B cell (primary cell): ENCODE data around the gene C20orf202. TPM values are rescaled to one million over a fixed set of nuclear protein-coding genes. Genes with fewer than 3 reads are reported as not detected.

Experiments used
- ATAC-seq: fragments of 200-7000 bp; cut with Tn5 transposase; one replicate; pipeline ENCODE4 v1.10.0; 2021; ENCODE audit warnings: low read depth, mild to moderate bottlenecking, moderate number of reproducible peaks, moderate library complexity
- CTCF ChIA-PET: fragments of 350-600 bp; sonication (Branson Sonifier 250); formaldehyde crosslinking; loops from one replicate; lab custom pipeline; 2021; ENCODE audit warnings: antibody characterized with exemption, inconsistent platforms; lab: Charles Lee
- POLR2A ChIA-PET: fragments of 350-600 bp; sonication (Branson Sonifier 250); formaldehyde crosslinking; loops from one replicate; lab custom pipeline; 2021; ENCODE audit warnings: antibody characterized with exemption; lab: Charles Lee
- DNase-seq: peaks from one replicate; pipeline ENCODE4 v3.0.0; 2013
- H2AFZ ChIP-seq: 2 replicates; pipeline ENCODE4 v1.6.1; 2012; ENCODE audit warnings: mild to moderate bottlenecking, low read depth, low read length; ENCODE audit not compliant: insufficient read depth, poor library complexity, severe bottlenecking
- H3K27ac ChIP-seq, 2 donors: 1 replicate in 1 of 2; 2 replicates in 1 of 2; pipeline ENCODE4 v1.5.1; 2012 to 2013; ENCODE audit warnings: low read length in 2 of 2, mild to moderate bottlenecking in 2 of 2, moderate library complexity in 1 of 2
- H3K27me3 ChIP-seq, 4 experiments: fragments of 200-600 bp in 1 of 4; sonication (generic) in 1 of 4; replicated peaks in 1 of 4; 1 replicate in 2 of 4; 2 replicates in 2 of 4; pipeline versions ENCODE4 v1.6.1 to v1.7.0; 2013 to 2016; ENCODE audit warnings: low read length in 3 of 4, mild to moderate bottlenecking in 2 of 4, mixed read lengths in 1 of 4, moderate library complexity in 1 of 4; ENCODE audit not compliant: insufficient read depth in 4 of 4, control insufficient read depth in 3 of 4; ENCODE audit errors: control extremely low read depth in 1 of 4
- H3K36me3 ChIP-seq, 2 experiments: replicated peaks in 1 of 2; 1 replicate in 1 of 2; 2 replicates in 1 of 2; pipeline versions ENCODE4 v1.6.1 to v1.7.1; 2013; ENCODE audit warnings: low read length in 1 of 2; ENCODE audit not compliant: insufficient read depth in 2 of 2, control insufficient read depth in 1 of 2; ENCODE audit errors: control extremely low read depth in 1 of 2, extremely low read depth in 1 of 2
- H3K4me1 ChIP-seq, 2 donors: fragments of 200-600 bp in 1 of 2; sonication (generic) in 1 of 2; 1 replicate in 1 of 2; 2 replicates in 1 of 2; pipeline versions ENCODE4 v1.5.1 to v1.6.1; 2013 to 2017; ENCODE audit warnings: low read length in 2 of 2; ENCODE audit not compliant: control insufficient read depth in 2 of 2, insufficient read depth in 2 of 2
- H3K4me2 ChIP-seq: replicated peaks from 2 replicates; pipeline ENCODE3; 2012; ENCODE audit warnings: mild to moderate bottlenecking, low read depth, low read length; ENCODE audit not compliant: poor library complexity, severe bottlenecking
- H3K4me3 ChIP-seq, 5 experiments: fragments of 200-600 bp in 1 of 5; sonication (generic) in 1 of 5; 1 replicate in 3 of 5; 2 replicates in 2 of 5; pipeline versions ENCODE4 v1.5.1 to v1.7.0; 2011 to 2016; ENCODE audit warnings: low read length in 4 of 5, mild to moderate bottlenecking in 4 of 5, low read depth in 2 of 5, control low read depth in 1 of 5, moderate library complexity in 1 of 5; ENCODE audit not compliant: insufficient read depth in 1 of 5; ENCODE audit errors: control extremely low read depth in 1 of 5, extremely low read depth in 1 of 5
- H3K79me2 ChIP-seq: fragments of 200-600 bp; sonication (generic); one replicate; pipeline ENCODE4 v1.6.0; 2016; ENCODE audit warnings: low read length; ENCODE audit not compliant: control insufficient read depth, insufficient read depth
- H3K9ac ChIP-seq: fragments of 200-600 bp; sonication (generic); 2 replicates; pipeline ENCODE4 v1.6.1; 2017; ENCODE audit warnings: mild to moderate bottlenecking, low read length, moderate library complexity
- H3K9me3 ChIP-seq, 3 donors: one replicate each; pipeline versions ENCODE4 v1.6.1 to v1.7.1; 2013; ENCODE audit warnings: low read length in 2 of 3; ENCODE audit not compliant: control insufficient read depth in 2 of 3, insufficient read depth in 1 of 3; ENCODE audit errors: control extremely low read depth in 1 of 3
- H4K20me1 ChIP-seq: 2 replicates; pipeline ENCODE4 v1.6.0; 2012; ENCODE audit warnings: mild to moderate bottlenecking, low read length; ENCODE audit not compliant: insufficient read depth, control insufficient read depth, poor library complexity, severe bottlenecking
- H3K27ac Mint-ChIP-seq: one replicate; pipeline ENCODE4 v1.8.0; 2021; ENCODE audit warnings: mixed read lengths
- H3K27me3 Mint-ChIP-seq: one replicate; pipeline ENCODE4 v1.8.0; 2021; ENCODE audit warnings: mixed read lengths
- H3K4me1 Mint-ChIP-seq: one replicate; pipeline ENCODE4 v1.8.0; 2021; ENCODE audit warnings: mixed read lengths
- H3K4me3 Mint-ChIP-seq: one replicate; pipeline ENCODE4 v1.8.0; 2021; ENCODE audit warnings: mixed read lengths
- H3K9me3 Mint-ChIP-seq: one replicate; pipeline ENCODE4 v1.8.0; 2022; ENCODE audit warnings: mixed read lengths; ENCODE audit not compliant: insufficient read depth
- CTCF ChIP-seq: fragments of 200-600 bp; IDR thresholded peaks from one replicate; pipeline ENCODE4 v1.8.0; 2022; ENCODE audit warnings: antibody characterized with exemption, mild to moderate bottlenecking
- EZH2 ChIP-seq: IDR thresholded peaks from 2 replicates; pipeline ENCODE4 v1.6.1; 2012; ENCODE audit warnings: borderline replicate concordance, low read depth, mild to moderate bottlenecking, moderate library complexity, low read length; ENCODE audit not compliant: insufficient read depth, poor library complexity, severe bottlenecking
- WGBS: methylation state at CpG from one replicate; pipeline ENCODE4 v1.1.5; 2013; ENCODE audit warnings: missing lambda C conversion rate; ENCODE audit not compliant: insufficient coverage; 5-methylcytosine and 5-hydroxymethylcytosine counted together
- intact Hi-C: fragments of 100-400 bp; cut with micrococcal nuclease; formaldehyde crosslinking; loops from one replicate; pipeline ENCODE4 v1.10.0; 2022
- polyA plus RNA-seq: library from polyadenylated mRNA; depleted of rRNA; stranded (reverse); fragments of >200 nt; gene quantifications from 2 replicates; pipeline ENCODE4 v1.2.3, GENCODE V29; 2012
- total RNA-seq, 2 donors: library from RNA; stranded (reverse); fragments of 120-200 nt in 1 of 2; gene quantifications; 1 replicate in 1 of 2; 2 replicates in 1 of 2; pipeline versions ENCODE4 v1.2.3 to v1.2.4, GENCODE V29; 2013 to 2022

Gene C20orf202
- total and polyA plus RNA-seq, 2 donors (not counting 1 experiment from before 2014, with no cell fraction given): 0.07 TPM; not detected in 1

- no peak overlapping the region for H3K27ac Mint-ChIP-seq
- H3K27ac ChIP-seq: no peak overlapping the region
- ChIA-PET POLR2A (no interaction called here), CTCF (no interaction called here)
- intact Hi-C loops: no loop called here
- H3K36me3 ChIP-seq: no peaks in the 10 kb centered on the region
- H3K9me3 ChIP-seq: no peaks in the 10 kb centered on the region
- no peak overlapping the region for H3K4me3 ChIP-seq
- no peak overlapping the region for H3K4me3 Mint-ChIP-seq
- no peaks in the 10 kb centered on the region for H3K9me3 Mint-ChIP-seq
- no peak overlapping the region for H3K9ac ChIP-seq
- WGBS: 94% methylated on average over 1 of the region's 5 CpGs
- no peaks in the 10 kb centered on the region for H3K79me2 ChIP-seq
- no peaks in the 10 kb centered on the region for H4K20me1 ChIP-seq
- H3K27me3 ChIP-seq: peaks cover 0 to 15% (median 9%) of the 10 kb centered on the region in 4 experiments
- no peak overlapping the region for H3K4me2 ChIP-seq
- no peaks in the 10 kb centered on the region for H3K4me1 Mint-ChIP-seq
- H3K4me1 ChIP-seq: no peaks in the 10 kb centered on the region
- no peak for TF ChIP-seq CTCF
- TF ChIP-seq EZH2: no peak
- ATAC-seq (no peak), DNase-seq (no peak)
- H2AFZ ChIP-seq: no peak overlapping the region
- peaks cover 22% of the 10 kb centered on the region for H3K27me3 Mint-ChIP-seq
These were observed 37.3 kb downstream of the C20orf202 start for GRCh38 chr20:1240549-1240948.

- ChIA-PET POLR2A (no interaction called here), CTCF (no interaction called here)
- peaks cover 0 to 14% (median 7%) of the 10 kb centered on the region in 4 experiments for H3K27me3 ChIP-seq
- no peak overlapping the region for H2AFZ ChIP-seq
- no peak for TF ChIP-seq CTCF
- TF ChIP-seq EZH2: no peak
- DNase-seq (no peak), ATAC-seq (no peak)
- H3K4me1 Mint-ChIP-seq: no peaks in the 10 kb centered on the region
- no peaks in the 10 kb centered on the region for H3K79me2 ChIP-seq
- peaks cover 21% of the 10 kb centered on the region for H3K27me3 Mint-ChIP-seq
- no peak overlapping the region for H3K27ac ChIP-seq
- H3K4me3 ChIP-seq: no peak overlapping the region
- no peaks in the 10 kb centered on the region for H3K9me3 ChIP-seq
- H3K4me3 Mint-ChIP-seq: no peak overlapping the region
- H3K36me3 ChIP-seq: no peaks in the 10 kb centered on the region
- no peak overlapping the region for H3K27ac Mint-ChIP-seq
- no peaks in the 10 kb centered on the region for H3K9me3 Mint-ChIP-seq
- no peak overlapping the region for H3K9ac ChIP-seq
- intact Hi-C loops: no loop called here
- no peak overlapping the region for H3K4me2 ChIP-seq
- no peaks in the 10 kb centered on the region for H4K20me1 ChIP-seq
- no peaks in the 10 kb centered on the region for H3K4me1 ChIP-seq
These were observed 38.2 kb downstream of the C20orf202 start for GRCh38 chr20:1241456-1241855.
